ENCODE data around the gene SMOC2.
"Not testable (repeated sequence)": the region's sequence is repeated elsewhere in the genome, so short reads cannot be mapped to it uniquely, and the experiment has no call there.

Gene SMOC2

DNA sequence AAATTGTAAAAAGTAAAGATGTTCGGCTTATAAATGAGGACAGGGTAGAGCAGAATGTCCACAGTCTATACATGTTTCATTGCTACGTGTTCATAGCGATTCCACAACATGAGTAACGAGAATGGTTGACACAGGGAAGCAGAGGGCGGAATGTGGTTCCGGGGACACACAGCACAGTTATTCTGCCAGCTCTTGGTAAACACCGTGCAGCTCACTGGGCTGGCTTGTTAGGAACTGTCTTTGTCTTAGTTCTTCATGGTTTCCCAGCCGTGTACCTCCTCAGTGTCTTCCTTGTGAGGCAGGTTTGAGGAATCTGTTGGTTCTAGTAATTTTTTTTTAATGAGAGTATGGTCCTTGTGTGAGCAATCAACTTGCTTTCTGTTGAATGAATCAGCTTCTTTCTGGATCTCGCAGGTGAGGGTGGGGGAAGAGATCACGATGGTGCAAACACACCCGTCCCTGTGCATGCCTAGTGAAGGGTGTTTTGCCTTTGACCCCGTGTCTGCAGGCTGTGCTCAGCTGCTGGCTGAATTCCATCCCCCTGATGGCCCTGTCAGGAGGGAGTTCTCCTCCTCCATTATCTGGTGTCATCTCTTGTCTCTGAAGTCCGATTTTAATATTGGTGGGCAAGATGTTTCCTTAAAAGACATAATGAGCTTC is 168.2 kb downstream of the SMOC2 start:
- no peak for DNase-seq

DNA sequence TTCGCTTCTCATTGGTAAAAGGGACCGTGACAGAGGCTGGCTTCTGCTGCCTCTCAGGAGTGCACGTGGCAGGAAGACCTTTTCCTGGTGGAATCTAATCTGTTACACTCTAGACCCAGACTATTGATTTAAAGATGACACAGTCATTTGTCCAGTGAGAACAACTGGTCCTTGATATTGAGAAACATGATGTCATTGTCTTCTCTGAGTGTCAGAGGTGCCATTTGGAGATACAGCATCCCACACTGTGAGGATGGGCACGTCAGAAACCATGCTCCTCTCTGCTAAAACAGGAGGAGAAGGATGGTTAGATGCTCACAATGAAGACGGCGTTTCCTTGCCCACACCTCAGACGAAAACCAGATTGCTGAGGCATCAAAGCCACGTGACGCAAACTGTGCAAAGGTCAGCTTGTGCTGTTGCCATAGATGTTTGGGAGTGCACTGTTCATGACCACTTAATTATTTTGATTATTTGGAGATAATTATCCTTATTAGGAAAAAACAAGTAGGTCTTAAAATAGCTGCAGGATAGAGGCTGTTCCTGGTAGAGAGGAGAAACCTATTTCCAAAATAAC is 169.0 kb downstream of the SMOC2 start:
- no peak for DNase-seq

DNA sequence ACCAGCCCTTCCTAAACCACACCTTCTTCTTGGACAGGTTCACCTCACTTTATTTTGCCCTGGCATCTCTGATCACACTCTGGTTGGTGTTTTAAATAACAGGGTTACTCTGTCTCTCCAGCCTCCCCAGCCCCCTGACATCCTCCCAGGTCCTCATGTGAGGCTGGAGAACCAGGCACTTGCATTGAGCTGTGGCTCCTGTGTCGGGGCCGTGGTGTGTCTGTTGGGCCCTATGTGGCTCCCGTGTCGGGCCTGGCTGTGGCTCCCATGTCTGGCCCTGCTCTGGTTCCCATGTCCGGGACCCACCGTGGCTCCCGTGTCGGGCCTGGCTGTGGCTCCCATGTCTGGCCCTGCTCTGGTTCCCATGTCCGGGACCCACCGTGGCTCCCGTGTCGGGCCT is 170.0 kb downstream of the SMOC2 start:
- DNase-seq, result not testable (repeated sequence)

DNA sequence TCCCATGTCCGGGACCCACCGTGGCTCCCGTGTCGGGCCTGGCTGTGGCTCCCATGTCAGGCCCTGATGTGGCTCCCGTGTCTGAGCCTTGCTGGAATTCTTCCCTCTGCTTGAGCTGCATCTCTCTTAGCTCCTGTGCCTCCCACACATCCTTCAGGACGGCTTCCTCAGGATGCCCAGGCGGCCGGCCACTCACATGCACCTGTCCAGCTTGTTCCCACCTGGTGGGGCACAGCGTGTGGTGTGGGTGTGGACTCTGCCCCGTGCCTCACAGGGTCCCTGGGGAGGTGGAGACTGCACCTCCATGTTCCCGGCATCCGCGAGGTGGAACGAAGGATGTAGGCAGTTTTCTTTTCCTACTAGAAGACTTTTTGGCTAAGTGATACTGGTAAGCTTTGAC is 170.7 kb downstream of the SMOC2 start:
- no peak for DNase-seq

DNA sequence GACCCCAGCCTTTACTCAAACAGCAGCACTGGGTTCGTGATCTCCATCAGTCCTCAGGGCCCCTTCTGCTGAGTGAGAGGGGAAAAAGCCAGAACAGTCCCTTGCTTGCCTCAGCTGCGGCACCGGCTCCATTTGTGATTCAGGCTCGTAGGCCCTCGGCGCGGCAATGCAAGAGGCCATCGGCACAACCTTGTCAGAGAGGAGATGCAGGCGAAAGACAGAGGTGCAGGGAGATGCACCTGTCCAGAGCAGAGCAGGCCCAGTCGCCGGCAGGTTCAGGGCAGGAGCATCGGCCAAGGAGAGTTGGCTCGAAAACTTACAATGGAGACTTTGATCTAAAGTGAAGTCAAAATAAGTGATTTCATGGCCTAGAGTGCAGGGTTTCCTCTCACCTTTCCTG is 171.6 kb downstream of the SMOC2 start:
- DNase-seq, result no peak

DNA sequence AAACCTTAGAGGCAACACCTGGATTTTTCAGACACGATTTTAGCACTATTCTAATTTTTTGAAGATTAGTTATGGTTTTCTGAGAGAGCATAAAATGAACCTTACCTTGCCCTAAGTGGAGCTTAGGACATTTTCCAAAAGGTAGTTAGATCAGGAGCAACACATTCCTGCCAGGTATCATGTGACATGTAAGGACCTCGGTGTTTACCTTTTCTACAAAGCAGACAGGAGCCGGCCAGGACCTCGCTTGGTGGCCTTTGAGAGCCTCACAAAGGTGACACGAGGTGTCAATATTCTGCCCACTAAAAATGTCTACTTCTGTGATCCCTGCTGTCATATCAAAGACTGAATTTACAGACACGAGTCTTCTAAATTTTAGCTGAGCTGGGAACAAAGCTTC is 174.9 kb downstream of the SMOC2 start:
- DNase-seq, result no peak

DNA sequence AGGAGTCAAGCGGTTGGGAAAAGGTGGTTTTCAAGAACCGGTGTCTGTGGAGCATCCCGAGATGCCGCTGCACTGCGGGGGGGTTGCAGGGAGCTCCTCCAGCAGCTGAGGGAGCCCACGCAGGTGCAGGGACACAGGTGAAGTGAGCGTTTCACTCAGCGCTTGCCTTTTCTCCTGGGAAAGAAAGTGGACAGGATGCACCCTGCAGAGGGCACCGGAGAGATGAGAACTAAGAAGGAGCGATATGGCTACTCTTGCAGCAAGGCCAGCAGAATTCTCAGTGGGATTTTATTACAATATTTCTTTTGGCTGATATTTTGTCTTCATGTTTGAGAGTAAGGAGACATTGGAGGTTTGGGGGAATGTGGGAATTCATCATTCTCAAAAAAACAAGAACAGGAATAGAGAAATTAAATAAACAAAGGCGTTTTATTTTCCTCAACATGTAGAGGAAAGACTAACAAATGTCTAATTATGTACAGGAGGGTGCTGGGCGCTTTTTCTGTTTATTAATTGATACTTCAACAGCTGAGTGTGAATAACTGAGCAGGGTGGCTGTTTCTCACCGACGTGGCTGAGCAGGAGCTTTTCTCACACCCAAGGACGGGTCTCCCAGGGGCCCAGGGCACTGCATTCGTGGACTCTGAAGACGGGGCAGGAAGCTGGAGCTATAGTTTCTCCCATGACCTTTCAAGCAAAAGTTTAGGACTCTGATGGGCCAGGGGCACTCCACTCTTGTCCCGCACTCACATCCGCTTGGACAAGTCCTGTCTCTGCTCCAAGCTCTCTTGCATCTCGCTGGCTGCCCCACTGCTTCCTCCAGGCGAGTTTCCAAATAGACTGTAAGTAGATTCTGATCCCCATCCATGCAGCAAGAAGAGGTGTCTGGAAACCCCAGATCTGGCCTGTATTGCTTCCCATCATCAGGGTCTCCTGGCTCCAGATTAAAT is 176.1 kb downstream of the SMOC2 start:
- DNase-seq, result no peak

DNA sequence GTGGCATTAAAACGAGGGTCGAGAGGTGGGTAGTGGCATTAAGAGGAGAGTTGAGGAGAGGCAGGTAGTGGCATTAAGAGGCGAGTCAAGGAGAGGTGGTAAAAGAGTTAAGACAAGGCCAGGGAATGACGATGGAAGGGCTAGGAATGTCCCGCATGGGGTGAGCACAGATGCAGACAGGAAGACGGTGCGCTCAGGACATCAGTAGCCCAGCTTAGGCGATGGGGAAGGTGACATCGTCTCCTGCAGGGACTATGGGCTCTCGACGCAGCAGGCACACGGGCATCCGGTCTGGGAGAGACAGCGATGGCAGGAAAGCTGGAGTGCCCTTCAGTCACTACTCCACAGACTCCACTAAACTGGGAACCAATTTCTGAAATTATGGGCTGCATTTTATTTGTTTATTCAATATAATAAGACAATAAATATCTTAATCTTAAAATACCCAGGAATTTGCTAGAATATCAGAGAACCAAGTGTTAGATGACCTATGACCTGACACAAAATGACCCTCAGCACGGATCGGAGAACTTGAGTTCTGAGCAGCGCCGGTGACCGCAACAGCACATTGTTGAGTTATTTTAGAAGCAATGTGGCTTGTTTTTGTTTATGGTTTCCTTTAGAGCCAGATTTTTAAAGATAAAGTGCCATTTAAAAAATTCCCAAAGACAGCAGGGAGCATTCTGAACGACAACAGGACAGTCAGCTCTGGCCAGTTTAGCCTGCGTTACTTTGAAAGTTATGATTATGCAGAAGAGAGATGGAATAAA is 177.7 kb downstream of the SMOC2 start:
- no peak for DNase-seq

DNA sequence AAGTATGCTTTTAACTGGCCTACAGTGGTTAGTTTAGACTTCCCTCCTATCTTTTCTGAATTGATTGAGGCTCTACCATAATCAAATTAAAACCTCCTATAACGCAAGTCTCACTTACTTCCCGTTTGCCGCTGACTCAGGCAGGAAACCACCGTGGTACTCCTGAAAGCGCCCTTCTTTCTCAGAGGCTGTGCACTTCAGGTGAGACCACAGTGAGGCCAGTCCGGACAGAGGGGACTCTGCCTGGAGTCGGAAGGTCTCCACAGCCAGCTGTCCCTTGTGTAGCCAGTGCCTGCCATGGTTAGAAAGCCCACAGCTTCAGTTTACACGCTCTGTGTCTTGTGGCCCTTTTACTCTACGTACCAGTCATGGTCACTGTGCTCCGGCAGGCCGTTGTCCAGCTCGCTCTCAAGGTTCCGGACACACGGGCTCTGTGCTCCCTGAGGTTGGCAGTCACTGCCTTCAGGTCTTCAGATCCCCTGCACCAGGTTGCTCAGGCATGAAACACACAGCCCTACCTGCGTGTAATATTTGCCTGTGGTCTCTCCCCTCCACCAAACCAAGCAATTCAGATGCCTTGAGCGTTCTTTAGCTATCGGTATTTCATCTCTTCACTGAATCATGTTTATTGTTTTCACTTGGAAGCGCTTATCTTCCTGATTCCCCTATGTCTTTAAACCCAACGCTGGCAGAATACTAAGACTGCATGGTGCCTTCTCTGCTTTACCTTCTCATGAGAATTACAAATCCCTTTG is 178.8 kb downstream of the SMOC2 start:
- DNase-seq, result no peak

DNA sequence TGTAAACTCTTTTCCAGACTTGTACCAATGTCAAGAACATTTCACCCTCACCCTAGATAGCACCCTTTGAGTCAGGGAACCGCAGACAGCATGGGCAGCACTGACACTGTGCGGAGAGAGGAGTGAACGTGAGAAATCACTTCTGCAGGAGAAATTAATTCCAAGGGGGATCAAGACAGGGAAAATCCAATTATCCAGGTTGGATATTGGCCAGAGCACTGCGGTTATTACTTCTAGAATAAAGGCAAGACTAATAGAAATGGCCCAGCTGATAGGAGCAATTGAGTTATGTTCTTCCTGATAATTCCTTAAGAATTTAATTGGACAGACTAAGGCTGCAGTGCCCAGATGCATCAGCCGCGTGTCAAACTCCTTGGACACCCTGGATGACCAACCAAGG is 179.6 kb downstream of the SMOC2 start:
- DNase-seq, result no peak

DNA sequence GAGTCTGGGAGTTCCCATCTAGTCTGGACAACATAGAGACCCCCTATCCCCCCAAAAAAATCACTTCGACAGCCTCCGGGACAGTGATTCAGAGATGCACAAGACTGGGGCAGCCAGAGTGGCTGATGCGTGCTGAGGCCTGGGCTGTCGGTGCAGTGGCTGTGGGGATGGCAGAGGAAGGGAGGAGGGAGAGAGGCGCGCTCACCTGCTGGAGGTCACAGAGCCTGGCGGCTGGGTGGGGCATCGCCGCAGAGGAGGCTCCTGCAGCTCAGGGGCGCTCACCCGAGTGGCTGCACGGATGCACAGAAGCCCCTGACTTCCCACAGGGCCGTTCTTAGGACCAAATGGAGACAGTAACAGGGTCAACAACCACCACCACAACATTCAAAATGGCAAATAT is 182.8 kb downstream of the SMOC2 start:
- no peak for DNase-seq

DNA sequence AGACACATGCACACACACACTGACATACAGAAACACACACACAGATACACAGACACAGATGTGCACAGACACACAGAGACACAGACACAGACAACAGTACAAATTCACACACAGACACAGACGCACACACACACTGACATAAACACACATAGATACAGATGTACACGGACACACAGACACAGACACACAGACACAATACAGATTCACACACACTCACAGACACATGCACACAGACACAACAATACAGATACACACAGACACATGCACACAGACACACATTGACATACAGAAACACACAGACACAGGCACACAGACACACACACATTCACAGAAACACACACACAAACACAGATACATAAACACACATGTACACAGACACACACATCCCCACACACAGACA is 183.6 kb downstream of the SMOC2 start:
- no peak for DNase-seq

DNA sequence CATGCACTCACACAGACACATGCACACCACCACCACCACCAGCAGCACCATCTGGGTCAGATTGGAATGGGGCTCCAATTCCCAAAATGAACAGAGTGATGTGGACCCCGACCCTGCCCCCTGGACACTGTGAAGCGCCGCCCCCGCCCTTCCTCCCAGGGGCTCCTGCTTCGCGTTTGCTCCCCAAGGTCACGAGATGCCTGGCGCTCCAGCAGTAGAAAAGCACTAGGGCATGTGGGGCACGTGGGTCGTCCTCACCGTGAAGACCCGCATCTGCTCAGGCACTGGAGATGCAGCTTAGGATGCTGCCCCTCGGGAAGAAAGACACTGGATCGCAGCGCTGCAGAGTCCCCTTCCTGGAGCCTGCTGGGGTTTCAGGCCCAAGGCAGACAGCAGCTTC is 184.0 kb downstream of the SMOC2 start:
- DNase-seq, result no peak

DNA sequence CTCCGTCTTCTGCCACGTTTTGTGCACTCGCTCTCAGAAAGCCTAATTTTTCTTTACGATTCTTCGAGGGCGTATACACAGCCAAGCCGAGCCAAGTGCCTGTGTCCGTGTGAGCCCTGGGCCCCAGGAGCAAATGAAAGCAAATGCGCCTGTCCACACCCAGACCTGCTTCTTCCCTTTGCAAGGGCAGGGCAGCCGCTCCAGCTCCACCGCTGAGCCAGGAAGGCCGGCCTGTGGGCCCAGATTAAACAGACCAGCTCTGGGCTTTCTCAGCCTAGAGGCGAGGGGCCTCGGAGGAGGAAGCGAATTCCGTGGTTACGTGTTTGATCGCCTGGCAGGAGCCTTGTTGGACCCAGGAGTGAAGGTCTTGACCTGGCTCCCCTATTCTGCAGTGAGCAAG is 184.6 kb downstream of the SMOC2 start:
- DNase-seq, result no peak

DNA sequence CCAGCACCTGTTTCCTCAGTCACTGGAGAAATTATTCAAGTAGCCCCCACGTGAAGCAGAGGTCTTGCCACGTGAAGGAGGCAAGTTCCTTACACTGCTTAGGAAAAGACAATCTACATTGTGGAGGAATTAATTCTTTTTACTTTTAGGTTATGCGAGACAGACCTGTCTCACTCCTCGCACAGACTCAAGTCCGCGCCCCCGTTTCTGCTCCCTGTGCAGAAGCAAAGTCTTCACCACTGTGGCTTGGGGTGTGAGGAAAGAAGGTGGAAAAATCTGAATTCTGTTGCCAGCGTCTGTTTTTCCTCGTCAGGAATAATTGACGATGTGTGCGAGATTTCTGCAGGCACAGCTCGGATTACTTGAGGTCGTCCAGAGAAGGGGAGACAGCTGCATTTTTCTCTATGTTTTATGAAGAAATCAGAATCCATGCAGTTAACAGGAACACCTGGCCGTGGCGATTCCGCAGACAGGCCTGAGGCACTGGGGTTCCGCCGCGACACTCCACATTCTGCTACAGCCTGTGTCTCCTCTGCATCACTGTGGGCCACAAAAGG is 185.1 kb downstream of the SMOC2 start:
- DNase-seq, result no peak

DNA sequence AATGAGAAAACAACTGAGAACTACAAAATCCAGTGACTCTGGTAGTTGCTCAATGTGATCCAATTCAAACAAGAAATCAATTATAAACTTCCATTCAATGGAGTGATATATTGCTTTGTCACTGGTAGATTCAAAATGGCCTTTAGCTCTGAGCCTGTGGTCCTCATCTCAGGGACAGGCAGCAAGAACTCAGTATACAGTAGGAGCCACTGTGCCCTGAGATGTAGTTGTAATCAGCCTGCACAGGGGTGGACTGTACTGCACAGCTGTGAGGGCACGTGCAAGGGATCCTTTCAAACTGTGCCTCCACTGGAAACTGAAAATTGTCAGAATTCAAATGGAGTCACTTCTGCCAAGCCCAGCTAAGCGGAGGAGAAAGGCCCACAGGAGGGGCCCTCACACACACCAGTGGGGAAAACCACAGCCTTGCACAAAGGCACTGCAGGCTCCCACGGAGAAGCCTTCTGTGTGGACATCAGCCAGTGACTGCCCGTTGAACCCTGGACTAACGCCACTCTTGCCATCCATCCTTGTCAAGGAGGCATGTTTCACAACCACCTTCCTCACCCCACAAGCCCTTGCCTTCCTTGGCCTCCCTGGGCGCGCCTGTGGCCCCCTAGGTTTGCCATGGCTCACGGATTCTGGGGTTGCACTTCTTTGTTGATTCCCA is 186.7 kb downstream of the SMOC2 start:
- DNase-seq, result no peak

DNA sequence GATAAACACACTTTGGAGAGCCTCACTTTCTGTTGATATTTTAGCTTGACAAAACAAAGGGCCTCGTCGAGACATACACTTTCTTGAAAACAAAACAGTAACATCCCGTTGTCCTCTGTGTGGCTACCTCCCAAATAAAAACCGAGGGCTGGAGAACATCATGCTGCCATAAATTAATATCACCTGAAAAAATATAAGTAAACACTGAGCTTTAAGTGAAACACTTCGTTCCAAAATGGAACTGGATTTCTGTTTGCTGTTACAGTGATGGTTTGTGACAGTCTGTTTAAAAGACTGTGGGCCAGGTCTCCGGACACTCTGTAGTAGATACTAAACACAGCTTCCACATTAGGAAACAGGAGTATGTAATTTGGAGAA is 187.2 kb downstream of the SMOC2 start:
- no peak for DNase-seq

DNA sequence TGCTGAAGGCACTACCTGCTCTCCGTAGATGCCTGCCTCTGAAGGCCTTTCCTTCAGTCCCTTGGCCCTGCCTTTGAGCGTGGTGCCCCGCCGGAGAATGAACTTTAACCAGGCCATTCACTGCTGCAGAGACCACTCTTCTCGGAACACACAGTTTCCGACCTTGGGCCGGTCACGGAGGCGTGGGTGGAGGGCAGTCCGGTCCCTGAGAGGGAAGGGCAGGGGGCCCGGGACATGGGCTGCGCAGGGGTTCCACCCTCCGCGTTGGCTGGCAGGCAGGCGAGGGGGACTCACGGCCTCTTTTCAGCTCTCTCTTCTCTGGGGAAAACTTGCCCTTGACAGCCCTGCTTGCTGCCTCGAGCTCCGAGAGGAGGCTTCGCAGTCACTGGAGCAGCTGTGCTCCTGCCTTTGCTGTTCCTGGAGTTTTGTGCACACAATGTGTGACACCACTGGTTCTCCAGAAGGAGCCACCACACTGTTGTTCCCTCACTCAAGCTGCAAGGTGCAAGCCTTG is 187.8 kb downstream of the SMOC2 start:
- no peak for DNase-seq

DNA sequence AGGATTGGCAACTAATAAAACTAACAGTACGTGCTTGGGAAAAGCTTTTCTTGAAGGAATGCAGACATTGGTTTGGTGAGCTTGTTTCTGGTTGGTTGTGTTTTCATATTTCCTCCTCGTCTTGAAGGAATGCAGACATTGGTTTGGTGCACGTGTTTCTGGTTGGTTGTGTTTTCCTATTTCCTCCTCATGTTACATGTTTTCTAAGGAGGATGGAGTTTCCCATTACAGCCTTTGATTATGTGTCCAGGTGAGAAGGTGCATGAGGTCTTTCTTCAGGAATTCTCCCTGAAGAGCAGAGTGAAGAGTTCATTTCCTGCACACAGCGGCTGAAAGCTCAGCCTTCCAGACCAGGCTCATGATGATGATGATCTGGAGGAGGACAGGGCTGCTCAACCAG is 190.6 kb downstream of the SMOC2 start:
- no peak for DNase-seq

DNA sequence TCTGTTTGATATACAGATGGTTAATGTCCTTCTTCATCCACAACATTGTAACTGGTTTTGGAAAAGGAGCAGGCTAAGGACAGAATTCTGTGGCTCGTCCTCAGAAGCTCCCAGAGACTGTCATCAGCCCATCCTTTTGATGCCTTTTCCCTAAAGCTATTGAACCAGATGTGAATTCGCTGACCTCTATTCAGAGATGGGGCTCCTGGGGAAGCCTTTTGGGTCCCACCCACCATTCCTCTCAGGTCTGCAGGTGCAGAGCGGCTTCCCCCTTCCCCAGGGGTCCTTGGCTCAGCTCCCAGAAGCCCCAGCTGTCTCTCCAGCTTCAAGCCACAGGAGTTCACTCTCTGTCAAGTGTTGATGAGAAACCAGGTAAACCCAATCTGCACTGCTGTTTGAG is 191.7 kb downstream of the SMOC2 start:
- DNase-seq, result no peak
